GM23338 (cell line): ENCODE results near the gene BEND5. TPM values are rescaled to one million over a fixed set of nuclear protein-coding genes. Genes with fewer than 3 reads are reported as not detected.

Experiments used
- ATAC-seq: fragments of 200-7000 bp; cut with Tn5 transposase; 3 replicates; pipeline ENCODE4 v1.9.1; 2020
- DNase-seq: peaks from one replicate; pipeline ENCODE4 v3.0.0-alpha.2; 2015; ENCODE audit warnings: low spot score
- H2AFZ ChIP-seq: fragments of 200-600 bp; sonication (generic); 2 replicates; pipeline ENCODE4 v1.8.0; 2016; ENCODE audit warnings: antibody characterized with exemption, mild to moderate bottlenecking, moderate library complexity
- H3F3A ChIP-seq: fragments of 200-600 bp; sonication (generic); replicated peaks from 2 replicates; pipeline ENCODE4 v1.8.0; 2017; ENCODE audit warnings: antibody characterized with exemption, mixed run types, low read depth
- H3K27ac ChIP-seq: fragments of 200-600 bp; sonication (generic); 2 replicates; pipeline ENCODE4 v1.6.1; 2016; ENCODE audit warnings: low read depth
- H3K27me3 ChIP-seq: fragments of 200-600 bp; sonication (generic); 2 replicates; pipeline ENCODE4 v1.8.0; 2016; ENCODE audit warnings: mild to moderate bottlenecking, mixed run types, moderate library complexity; ENCODE audit not compliant: insufficient read depth
- H3K36me3 ChIP-seq: fragments of 200-600 bp; sonication (generic); 2 replicates; pipeline ENCODE4 v1.8.0; 2016; ENCODE audit warnings: mild to moderate bottlenecking; ENCODE audit not compliant: insufficient read depth
- H3K4me1 ChIP-seq: fragments of 200-600 bp; sonication (generic); 2 replicates; pipeline ENCODE4 v1.8.0; 2016; ENCODE audit warnings: mild to moderate bottlenecking, moderate library complexity; ENCODE audit not compliant: insufficient read depth
- H3K4me2 ChIP-seq: fragments of 200-600 bp; sonication (generic); 2 replicates; pipeline ENCODE4 v1.7.1; 2017; ENCODE audit warnings: mixed run types
- H3K4me3 ChIP-seq: fragments of 200-600 bp; sonication (generic); 2 replicates; pipeline ENCODE4 v1.6.1; 2016; ENCODE audit warnings: mixed run types
- H3K79me2 ChIP-seq: fragments of 200-600 bp; sonication (generic); replicated peaks from 2 replicates; pipeline ENCODE4 v1.8.0; 2017; ENCODE audit warnings: mild to moderate bottlenecking; ENCODE audit not compliant: insufficient read depth
- H3K9me2 ChIP-seq: fragments of 200-600 bp; sonication (generic); 2 replicates; pipeline ENCODE4 v1.8.0; 2017; ENCODE audit not compliant: insufficient read depth
- H4K20me1 ChIP-seq: fragments of 200-600 bp; sonication (generic); replicated peaks from 2 replicates; pipeline ENCODE4 v1.8.0; 2017; ENCODE audit warnings: mild to moderate bottlenecking; ENCODE audit not compliant: insufficient read depth
- H3K27ac Mint-ChIP-seq: 2 replicates; pipeline ENCODE4 v1.8.0; 2020; ENCODE audit warnings: inconsistent platforms, mild to moderate bottlenecking, moderate library complexity, mixed read lengths
- H3K27me3 Mint-ChIP-seq: 3 replicates; pipeline ENCODE4 v1.8.0; 2022; ENCODE audit warnings: low read depth, mild to moderate bottlenecking, moderate library complexity, mixed read lengths, inconsistent platforms; ENCODE audit not compliant: insufficient read depth, poor library complexity
- H3K36me3 Mint-ChIP-seq: 3 replicates; pipeline ENCODE4 v1.8.0; 2021; ENCODE audit warnings: low read depth, mild to moderate bottlenecking, inconsistent platforms, moderate library complexity, mixed read lengths
- H3K4me1 Mint-ChIP-seq: 3 replicates; pipeline ENCODE4 v1.8.0; 2020; ENCODE audit warnings: mild to moderate bottlenecking, inconsistent platforms, mixed read lengths
- H3K4me3 Mint-ChIP-seq: 3 replicates; pipeline ENCODE4 v1.8.0; 2021; ENCODE audit warnings: moderate library complexity, mild to moderate bottlenecking, inconsistent platforms, mixed read lengths
- H3K9me3 Mint-ChIP-seq: 3 replicates; pipeline ENCODE4 v1.8.0; 2020; ENCODE audit warnings: moderate library complexity, mild to moderate bottlenecking, inconsistent platforms, mixed read lengths
- ETS1 ChIP-seq: IDR thresholded peaks from 2 replicates; pipeline ENCODE4 v1.6.1; 2016; ENCODE audit warnings: antibody characterized with exemption
- EZH2 ChIP-seq: fragments of 200-600 bp; sonication (generic); IDR thresholded peaks from one replicate; pipeline ENCODE4 v1.8.0; 2017; ENCODE audit warnings: antibody characterized with exemption, mild to moderate bottlenecking, low read depth; ENCODE audit not compliant: unreplicated experiment
- EZH2phosphoT487 ChIP-seq: fragments of 200-600 bp; sonication (generic); IDR thresholded peaks from one replicate; pipeline ENCODE4 v1.8.1; 2018; ENCODE audit warnings: antibody characterized with exemption; ENCODE audit not compliant: unreplicated experiment
- NANOG ChIP-seq: IDR thresholded peaks from 2 replicates; pipeline ENCODE4 v1.6.1; 2016; ENCODE audit warnings: antibody characterized with exemption, borderline replicate concordance
- REST ChIP-seq: IDR thresholded peaks from one replicate; pipeline ENCODE4 v1.6.1; 2018; ENCODE audit warnings: antibody characterized with exemption; ENCODE audit not compliant: unreplicated experiment
- STAT1 ChIP-seq: IDR thresholded peaks from one replicate; pipeline ENCODE4 v1.6.1; 2016; ENCODE audit warnings: antibody characterized with exemption; ENCODE audit not compliant: unreplicated experiment
- ZNF462 ChIP-seq: fragments of 250-450 bp; sonication (Bioruptor Pico); IDR thresholded peaks from 2 replicates; pipeline ENCODE4 v1.5.0; 2020; ENCODE audit warnings: mild to moderate bottlenecking, moderate library complexity
- polyA plus RNA-seq: library from polyadenylated mRNA; unstranded; fragments of >200 nt; fragmentation: Nextera tagmentation; extraction: Ambion mirVana; gene quantifications from 2 replicates; pipeline ENCODE4 v1.2.1, GENCODE V29; 2016
- total RNA-seq: library from RNA; depleted of rRNA; stranded (reverse); fragments of >200 nt; shearing (Covaris generic); gene quantifications from 2 replicates; pipeline ENCODE4 v1.2.3, GENCODE V29; 2014

BEND5 gene
- total and polyA plus RNA-seq, 2 experiments from 2014 or later, result 6.8 to 12.3 TPM

GRCh38 chr1:48683839-48684238 is 92.9 kb downstream of the BEND5 start:
- Mint-ChIP-seq H3K27me3 (no peaks in the 10 kb centered on the region), H3K4me1 (peaks cover 25% of the 10 kb centered on the region), H3K36me3 (no peaks in the 10 kb centered on the region; the same call in 2 of the 3 replicates), H3K9me3 (no peaks in the 10 kb centered on the region; the same call in 2 of the 3 replicates), H3K4me3 (no peak overlapping the region), H3K27ac (no peak overlapping the region)
- H2AFZ ChIP-seq, result no peak overlapping the region
- no peak for DNase-seq
- no peaks in the 10 kb centered on the region for H3K27me3 ChIP-seq
- no peak overlapping the region for H3K4me3 ChIP-seq
- no peak overlapping the region for H3K4me2 ChIP-seq
- H3K36me3 ChIP-seq, result no peaks in the 10 kb centered on the region
- no peaks in the 10 kb centered on the region for H3F3A ChIP-seq
- H4K20me1 ChIP-seq, result no peaks in the 10 kb centered on the region
- no peaks in the 10 kb centered on the region; the same call in 1 of the 2 replicates for H3K4me1 ChIP-seq
- no peak overlapping the region for H3K27ac ChIP-seq
- no peak for ATAC-seq
- H3K9me2 ChIP-seq, result no peaks in the 10 kb centered on the region
- TF ChIP-seq REST (no peak), NANOG (no peak), EZH2phosphoT487 (no peak), STAT1 (no peak), ETS1 (no peak), EZH2 (no peak), ZNF462 (no peak)
- H3K79me2 ChIP-seq, result no peaks in the 10 kb centered on the region
